Urothelium cell line (cell line): ENCODE measurements around the gene LARGE1.

ENCODE experiments used
- DNase-seq: peaks from one replicate; pipeline ENCODE4 v3.0.0; 2011; ENCODE audit warnings: low spot score, mixed read lengths
- FAIRE-seq: peaks from 2 replicates; lab custom pipeline; 2011; peaks lifted over from hg19 to GRCh38; lab: Jason Lieb, UNC

Gene LARGE1

DNA sequence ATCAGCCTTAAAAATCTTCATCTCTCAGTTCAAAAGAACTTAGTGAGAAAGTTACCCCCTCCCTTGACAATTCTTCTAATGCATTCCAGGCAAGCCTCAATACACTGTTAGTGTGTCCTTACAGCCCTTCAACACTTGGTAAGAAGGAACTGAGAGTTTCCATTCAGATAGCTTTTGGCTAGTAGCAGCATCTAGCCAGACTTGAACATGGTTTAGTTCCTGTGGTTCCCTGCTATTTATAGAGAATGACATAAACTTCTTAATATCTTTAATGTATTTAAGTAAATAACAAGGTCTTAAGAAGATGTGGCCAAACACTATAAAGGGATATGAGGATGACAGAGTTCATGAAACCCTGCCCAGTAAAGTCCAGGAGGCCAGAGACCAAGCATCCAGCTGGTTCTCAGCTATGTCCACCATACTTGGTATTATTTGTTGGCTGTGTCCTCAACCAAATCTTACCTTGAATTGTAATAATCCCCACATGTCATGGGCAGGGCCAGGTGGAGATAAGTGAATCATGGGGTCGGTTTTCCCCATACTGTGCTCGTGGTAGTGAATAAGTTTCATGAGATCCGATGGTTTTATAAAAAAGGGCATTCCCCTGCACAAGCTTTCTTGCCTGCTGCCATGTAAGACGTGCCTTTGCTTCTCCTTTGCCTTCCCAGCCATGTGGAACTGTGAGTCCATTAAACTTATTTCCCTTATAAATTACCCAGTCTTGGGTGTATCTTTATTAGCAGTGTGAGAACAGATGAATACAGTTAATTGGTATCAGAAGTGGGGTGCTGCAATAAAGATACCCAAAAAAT lies 132.4 kb downstream of the LARGE1 start:
- no peak for DNase-seq
- FAIRE-seq, result no peak

DNA sequence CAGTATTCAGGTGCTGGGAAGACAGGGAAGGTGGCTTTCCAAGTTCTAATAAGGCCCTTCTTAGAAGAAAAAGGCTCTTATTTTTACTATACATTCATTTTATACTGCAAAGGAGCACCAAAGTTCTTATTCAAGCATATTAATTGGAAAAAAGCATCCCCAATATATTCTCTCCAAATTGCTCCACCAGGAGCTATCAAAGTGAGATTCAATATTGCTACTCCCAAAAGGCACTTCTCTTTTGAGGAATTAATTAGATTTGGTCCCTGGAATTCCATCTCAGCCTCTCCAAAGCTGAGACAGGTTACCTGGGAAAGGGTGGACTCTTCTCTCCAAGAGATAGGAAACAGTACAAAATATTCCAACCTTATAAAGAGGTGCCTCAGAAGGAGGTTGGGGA lies 134.1 kb downstream of the LARGE1 start:
- FAIRE-seq (no peak), DNase-seq (no peak)

DNA sequence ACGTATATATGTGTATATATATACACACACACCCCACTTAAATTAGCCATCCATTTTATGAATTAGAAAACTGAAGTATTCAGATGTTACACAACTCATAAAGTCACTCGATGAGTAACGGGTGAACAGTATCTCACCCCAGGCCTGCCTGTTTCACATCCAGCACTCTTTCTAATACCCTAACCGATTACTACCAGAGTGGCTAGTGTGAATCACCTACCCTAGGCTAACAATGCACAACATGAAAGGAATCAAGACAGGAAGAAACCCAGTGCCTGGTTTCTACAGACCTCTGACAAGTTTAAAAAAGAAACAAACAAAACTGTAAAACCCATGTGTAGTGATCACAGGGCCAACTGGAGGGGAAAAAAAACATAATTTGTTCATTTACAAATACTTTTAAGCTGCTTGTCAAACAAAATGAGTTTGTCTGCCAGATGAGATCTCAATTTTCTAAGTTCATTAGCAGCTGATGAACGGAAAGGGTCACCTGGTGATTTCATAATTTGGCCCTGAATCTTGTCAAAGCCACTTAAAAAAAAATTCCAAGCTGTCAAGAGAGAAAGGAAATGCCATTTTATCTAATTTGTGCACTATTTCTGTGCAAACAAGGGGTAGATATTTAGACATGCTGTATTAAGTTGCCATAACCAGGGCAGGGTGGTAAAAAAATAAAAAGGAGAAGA lies 134.8 kb downstream of the LARGE1 start:
- DNase-seq (no peak), FAIRE-seq (no peak)

DNA sequence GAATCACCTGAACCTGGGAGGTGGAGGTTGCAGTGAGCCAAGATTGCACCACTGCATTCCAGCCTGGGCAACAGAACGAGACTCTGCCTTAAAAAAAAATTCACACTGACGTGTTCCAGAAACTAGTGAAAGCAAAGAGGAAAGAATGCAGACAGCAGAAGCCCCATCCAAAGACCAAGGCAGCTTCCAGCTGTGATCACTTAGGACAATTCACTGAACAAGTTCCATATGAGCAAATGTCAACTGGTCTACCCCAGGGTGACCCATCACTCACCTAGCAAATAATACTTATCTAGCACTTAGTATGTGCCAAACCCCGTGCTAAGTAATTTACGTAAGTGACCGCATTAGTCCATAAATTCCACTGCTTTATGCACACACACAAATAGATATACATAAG lies 138.9 kb downstream of the LARGE1 start:
- DNase-seq (no peak), FAIRE-seq (no peak)

DNA sequence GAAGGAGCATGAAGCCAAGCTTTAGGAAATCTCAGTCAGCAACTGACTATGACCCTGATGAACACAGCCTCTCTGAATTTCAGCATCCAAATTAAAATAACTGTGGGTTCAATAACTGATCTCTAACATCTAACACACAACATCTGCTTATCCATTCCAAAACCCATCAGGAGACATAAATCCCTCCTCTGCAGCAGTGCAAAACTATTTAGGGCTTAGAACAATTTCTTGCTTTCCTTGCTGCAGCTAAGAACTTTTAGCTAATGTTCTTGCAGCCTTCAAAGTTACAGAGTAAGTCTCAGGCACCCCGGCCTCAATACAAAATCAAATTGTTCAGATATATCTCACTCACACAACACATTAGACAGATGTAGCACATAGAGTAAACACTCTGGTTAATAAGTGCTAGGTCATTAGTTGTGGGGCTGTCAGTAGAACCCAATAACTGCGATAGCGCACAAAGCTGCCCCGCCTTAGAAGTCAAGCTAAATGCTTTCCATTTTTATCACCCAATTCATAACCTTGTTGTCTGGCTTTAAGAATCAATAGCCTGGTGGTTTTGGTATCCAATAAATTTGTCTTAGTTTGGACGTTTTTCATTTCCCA lies 139.6 kb downstream of the LARGE1 start:
- FAIRE-seq (no peak), DNase-seq (no peak)

DNA sequence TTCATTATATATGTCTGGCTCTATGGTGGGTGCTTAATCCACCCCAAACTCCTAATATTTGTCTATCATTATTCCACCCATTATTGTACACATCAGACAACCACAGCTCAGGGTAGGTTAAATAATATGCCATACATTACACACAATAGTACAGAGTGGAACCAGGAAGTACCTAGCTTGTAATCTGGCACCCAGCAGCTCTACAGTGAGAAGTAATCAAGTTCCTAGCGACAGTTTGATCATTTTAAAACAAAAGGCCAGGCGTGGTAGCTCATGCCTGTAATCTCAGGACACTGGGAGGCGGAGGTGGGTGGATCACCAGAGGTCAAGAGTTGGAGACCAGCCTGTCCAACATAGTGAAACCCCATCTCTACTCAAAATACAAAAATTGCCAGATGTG lies 141.0 kb downstream of the LARGE1 start:
- FAIRE-seq (no peak), DNase-seq (no peak)

DNA sequence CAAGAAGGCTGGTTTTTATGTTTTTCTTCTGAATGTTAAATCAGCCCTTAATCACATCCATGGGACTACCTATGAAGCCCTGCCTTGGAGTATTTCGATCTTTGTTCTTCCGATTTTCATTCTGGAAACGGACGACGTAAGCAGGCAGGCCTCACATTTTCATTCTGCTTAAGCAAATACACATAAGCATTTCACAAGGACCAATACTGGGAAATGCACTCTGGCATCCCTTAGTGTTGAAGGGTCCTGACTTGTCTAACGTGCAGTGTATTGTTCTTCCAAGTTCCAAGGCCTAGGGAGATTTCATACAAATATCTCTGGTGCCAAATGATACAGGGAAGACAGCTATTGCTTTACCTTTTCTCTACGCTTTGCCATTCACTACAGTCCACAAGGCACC lies 143.8 kb downstream of the LARGE1 start:
- FAIRE-seq (no peak), DNase-seq (no peak)

DNA sequence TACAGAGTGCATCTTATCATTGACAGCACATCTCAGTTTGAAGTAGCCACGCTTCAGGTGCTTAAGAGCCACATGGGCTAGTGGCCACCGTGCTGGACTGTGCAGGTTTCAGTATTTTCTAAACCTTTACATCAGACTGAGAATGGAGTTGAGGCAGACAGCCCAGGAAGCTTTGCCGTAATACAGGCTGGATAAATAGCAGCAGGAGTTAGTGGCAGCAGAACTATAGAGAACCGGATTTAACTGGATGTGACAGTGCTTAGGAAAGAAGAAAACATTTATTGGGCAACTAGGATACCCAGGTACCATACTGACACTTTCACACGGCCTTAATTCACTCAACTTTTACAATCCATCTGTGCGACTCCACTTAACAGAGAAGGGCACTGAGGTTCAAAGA lies 145.5 kb downstream of the LARGE1 start:
- no peak for DNase-seq
- no peak for FAIRE-seq

DNA sequence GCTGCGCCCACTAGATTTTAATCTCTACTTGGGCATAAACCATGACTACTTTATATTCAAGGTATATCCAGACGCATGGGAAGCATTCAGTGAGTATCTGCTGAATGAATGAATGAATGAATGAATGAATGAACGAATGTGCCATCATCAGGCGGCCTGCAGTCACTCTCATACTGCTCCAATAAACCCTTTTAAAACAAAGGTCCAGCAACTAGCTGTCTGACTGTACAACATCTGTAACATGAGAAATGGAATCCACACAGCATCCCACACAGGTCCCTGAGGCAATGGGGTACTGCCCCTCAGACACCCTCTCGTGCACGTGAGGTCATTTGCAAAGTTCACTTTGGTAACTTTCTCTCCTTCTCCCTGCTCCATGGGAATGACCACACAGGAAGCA lies 147.5 kb downstream of the LARGE1 start:
- no peak for DNase-seq
- no peak for FAIRE-seq

DNA sequence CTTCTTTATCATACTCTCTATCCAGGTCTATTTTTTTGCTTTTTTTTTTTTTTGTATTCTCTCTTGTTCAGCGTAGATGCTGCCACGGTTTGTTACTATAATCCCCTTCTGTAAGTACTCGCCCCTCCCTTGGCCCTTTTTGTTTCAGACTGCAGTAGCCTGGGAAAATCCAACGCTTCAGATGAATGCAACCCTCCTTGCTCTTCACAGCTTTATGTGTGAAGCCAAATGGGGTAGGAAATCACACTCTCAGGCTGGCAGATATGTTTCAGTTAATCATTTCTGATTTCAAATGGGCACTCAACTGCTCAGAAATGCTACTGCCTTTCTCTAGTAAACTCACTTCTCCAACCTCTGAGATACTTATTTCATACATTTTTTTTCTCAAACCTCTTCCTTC lies 149.1 kb downstream of the LARGE1 start:
- DNase-seq (no peak), FAIRE-seq (no peak)

DNA sequence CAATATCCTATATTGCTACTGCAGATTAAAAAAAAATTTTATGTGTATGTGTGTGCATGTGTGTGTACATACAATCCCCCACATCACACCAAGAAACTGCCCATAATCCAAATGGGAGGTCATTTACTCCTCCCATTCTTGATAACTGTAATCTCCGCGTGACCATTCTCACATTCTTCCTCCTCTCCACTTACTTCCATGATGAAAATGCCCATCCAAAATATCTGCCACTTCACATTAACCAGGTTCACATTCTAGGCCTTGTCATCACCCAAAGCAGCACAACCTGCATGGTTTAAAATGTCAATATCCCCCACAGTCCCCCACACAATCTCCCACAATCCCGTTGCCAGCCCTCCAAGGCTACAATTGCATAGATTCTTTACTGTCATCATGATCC lies 149.6 kb downstream of the LARGE1 start:
- FAIRE-seq (no peak), DNase-seq (no peak)

DNA sequence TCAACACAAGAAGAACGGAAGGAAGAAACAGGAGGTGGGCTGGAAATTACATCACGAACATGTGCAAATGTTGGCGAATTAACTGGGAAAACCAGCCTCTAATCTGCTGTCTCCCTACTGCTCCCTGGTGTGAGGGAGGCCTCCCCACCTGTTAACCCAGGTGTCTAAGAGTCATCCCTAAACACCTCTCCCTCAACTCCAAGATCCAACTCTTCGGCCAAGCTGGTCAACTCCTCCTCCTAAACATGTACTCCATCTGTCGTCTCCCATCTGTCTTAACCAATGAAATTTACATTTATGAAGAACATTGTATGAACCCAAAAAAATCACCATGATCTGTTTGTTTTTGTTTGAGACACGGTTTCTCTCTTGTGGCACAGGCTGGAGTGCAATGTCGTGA lies 154.2 kb downstream of the LARGE1 start:
- FAIRE-seq (no peak), DNase-seq (no peak)

DNA sequence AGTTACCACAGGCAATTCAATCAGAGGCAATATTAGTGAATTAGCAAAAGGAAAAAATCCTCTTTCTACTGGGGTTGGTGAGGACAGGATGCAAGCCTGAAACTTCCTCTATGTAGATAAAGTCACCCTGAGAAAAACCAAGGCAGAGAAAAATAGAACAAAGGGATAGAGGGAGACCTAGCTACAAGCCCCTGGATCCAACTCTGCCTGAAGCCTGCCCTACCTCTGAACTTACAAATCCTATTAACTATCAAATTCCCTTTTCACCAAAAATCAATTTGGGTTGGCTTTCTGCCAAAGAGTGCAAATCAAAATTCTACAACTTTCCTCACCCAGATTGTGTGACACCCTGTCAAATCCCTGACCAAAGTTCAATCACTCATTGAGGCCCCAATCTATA lies 161.3 kb downstream of the LARGE1 start:
- no peak for FAIRE-seq
- DNase-seq, result no peak

DNA sequence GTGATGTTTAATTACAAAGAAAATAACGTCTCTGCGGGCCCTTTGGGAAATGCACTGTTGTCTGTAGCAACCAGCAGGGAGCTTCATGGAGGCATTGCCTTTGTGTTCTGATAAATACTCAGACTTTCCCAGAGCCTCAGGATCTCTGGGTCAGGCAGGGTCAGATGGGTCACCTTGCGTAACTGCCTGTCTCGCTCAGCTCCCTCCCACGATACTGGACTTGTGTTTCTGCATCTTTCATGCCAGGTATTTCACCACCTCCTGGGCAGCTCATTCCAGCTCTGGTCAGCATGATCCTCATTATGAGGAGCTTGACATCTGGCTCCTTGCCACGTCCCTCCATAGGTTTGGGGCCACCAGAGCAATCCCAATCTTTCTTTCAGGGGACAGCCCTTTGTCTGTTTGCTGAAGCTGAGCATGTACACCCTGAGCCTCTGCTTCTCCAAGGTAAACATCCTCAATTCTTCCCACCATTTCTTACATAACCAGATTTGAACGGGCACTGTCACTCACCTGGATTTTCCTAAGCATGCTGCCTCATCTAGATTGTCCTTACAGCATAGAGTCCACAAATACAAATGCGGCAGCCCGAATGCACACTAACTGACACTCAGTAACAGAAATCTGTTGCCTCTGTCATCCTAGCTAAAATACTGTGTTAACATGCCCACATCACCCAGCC lies 162.3 kb downstream of the LARGE1 start:
- DNase-seq (no peak), FAIRE-seq (no peak)

DNA sequence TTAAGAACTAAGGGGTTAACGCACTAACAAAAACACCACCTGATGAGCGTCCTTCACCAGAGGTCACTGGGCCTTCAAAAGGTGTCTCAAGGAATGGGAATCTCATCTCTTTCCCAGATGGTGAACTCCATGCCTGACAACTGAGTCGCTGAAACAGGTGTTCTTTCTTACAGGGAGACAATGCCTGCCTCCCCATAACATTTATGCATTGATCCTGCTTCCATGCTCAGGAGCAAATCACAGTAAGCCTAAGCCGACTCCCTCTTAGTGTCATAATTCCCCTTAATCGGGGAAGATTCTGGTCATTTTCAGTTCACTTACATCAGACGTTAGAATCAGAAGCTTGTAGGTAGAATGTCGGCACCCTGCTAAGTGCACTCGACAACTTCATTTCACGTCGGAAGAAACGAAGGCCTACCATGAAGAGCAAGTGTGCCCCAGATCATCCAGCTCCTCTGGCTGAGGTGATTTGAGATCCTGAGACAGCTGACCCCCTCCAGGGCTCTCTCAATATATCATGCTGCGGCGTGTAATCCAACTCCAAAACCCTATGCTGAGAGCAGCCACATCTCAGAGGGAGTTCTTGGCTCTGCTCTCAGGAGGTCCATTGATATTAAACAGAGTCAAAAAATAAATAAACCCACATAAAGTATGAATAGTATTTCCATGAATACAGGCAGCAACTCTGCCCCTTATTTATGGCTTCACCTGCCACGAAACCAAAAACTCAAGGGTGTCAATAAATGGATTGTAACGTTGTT lies 163.1 kb downstream of the LARGE1 start:
- DNase-seq (no peak), FAIRE-seq (no peak)

DNA sequence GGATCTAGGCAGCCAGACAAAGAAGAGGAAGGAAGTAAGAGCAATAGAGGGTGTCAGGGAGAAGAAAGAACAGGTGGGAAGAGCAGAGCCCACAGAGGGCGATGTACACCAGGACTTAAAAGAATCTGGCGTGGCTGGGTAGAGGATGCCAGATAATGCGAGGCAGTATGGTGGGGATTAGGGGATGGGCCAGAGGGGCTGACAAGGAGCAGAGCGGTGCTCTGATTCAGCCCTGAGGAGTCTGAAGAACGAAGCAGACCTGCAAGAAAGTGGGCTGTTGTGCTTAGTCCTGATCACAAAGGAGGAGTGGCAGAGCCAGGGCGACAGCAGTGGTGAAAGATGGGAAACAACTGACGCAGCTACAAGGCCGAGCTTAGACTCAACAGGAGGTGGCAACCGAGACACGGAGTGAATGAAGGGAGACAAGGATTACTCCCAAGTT lies 163.7 kb downstream of the LARGE1 start:
- no peak for FAIRE-seq
- DNase-seq, result no peak

DNA sequence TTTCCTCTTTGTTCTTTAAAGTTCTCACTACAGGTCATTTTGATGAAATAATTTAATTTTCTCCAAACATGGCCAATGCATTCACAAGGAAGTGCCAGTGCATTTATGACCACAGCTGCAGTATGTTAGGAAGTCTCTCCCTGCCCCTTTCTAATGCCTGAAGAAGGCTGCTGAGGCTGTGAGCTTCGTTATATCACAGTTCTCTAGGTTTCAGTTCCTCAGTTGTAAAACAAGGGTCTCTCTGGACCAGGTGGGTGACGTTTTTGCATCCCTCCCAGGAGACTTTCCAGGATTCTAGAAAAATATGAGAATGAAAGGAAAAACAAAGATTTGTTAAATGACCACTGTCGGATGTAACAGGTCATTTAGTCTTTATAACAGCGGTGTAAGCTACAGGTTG lies 171.6 kb downstream of the LARGE1 start:
- no peak for DNase-seq
- FAIRE-seq, result no peak

DNA sequence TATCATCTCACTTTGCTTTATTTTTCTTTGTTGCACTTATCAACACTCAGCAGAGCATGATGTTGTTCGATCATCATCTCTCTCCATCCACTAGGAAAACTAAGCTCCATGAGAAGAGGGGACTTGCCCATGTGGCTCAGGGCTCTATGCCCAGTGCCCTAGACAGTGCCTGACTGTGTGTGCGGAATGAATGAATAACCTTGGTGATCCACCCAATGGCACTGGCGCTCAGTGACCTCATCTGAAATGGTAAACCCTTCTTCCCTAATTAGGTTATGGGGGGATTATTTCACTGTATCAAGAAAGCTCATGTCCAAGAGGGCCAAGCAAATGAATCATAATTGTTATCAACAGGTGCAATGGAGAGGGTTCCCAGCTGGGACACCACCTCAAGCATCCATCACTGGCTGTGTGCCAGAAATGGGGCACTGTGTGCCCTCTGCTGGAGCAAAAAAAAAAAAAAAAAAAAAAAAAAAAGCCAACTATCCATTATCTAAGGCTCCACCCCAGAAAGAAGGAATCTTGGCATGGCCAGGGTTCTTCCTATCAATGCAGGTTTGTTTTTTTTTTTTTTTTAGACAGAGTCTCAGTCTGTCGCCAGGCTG lies 172.6 kb downstream of the LARGE1 start:
- DNase-seq, result peak; percentile 27

DNA sequence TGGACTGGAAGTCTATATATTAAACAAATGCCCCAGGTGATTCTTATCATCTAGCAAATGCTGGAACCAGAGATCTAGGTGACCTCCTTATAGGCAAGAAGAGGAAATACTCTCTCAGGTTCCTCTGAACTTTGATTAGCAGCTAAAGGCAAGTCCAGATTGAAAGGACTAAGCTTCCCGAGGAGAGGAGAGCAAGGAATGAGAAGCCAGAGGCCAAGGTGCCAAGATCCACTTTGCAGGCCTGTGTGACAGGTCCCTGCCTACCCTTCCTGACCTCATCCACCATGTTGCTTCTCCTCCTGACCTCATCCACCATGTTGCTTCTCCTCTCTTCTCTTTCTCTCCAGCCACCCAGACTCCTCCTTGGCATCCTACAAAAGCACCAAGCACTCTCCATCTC lies 173.2 kb downstream of the LARGE1 start:
- FAIRE-seq, result no peak
- DNase-seq, result no peak

More for the DNA sequence above, 172.6 kb downstream of the LARGE1 start:
- FAIRE-seq, result no peak

DNA sequence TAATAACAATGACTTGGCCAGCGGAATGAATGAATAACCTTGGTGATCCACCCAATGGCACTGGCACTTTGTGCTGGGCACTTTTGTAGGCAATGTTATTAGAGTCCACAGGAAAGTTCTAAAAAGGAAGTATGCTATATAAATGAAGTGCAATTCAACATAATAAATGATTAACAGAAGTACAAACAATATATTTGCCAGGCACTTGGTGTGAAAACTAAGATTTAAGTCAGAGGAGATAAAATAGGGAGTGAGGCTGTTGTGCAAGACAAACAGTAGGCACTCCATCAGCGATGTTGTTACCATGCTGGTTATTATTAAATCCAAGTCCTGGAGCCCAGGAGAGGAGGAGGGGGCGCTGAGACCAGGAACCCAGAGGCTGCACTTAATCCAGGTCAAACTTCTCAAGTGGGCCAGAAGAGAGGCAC lies 173.8 kb downstream of the LARGE1 start:
- DNase-seq, result no peak
- no peak for FAIRE-seq
